HL-60 (cell line): ENCODE results near the gene GSTA4.
"Not testable (repeated sequence)": the region's sequence is repeated elsewhere in the genome, so short reads cannot be mapped to it uniquely, and the experiment has no call there.

Experiments used
- GABPA ChIP-seq: IDR thresholded peaks from 2 replicates; pipeline ENCODE4 v1.6.1; 2012; ENCODE audit warnings: low read depth
- POLR2AphosphoS5 ChIP-seq: IDR thresholded peaks from 2 replicates; pipeline ENCODE4 v1.6.1; 2012; ENCODE audit warnings: low read depth
- SPI1 ChIP-seq: IDR thresholded peaks from 2 replicates; pipeline ENCODE4 v1.6.1; 2012; ENCODE audit warnings: low read depth, mild to moderate bottlenecking, borderline replicate concordance
- TF ChIP-seq, protein P1 (sequence below): IDR thresholded peaks from one replicate; pipeline ENCODE4 v1.5.1; 2011; ENCODE audit warnings: low read length, control low read depth, inconsistent platforms; ENCODE audit not compliant: insufficient read depth
- TF ChIP-seq, protein P2 (sequence below): IDR thresholded peaks from 2 replicates; pipeline ENCODE4 v1.6.1; 2012; ENCODE audit warnings: low read depth; ENCODE audit not compliant: insufficient replicate concordance

DNA sequence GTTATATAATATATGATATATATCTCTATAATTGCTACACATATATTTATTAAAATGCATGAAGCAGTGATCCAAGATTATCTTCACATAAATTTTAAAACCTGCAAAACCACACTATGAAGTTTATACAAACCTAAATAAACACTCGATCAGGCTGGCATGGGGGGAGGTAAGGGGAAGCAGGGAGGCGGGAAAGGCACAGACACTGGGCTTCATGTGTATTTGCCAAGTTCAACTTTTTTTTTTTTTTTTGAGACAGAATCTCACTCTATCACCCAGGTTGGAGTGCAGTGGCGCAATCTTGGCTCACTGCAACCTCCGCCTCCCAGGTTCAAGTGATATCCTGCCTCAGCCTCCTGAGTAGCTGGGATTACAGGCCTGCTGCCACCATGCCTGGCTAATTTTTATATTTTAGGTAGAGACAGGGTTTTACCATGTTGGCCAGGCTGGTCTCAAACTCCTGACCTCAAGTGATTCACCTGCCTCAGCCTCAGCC lies 13.2 kb upstream of the GSTA4 start:
- TF ChIP-seq, protein P1, sequence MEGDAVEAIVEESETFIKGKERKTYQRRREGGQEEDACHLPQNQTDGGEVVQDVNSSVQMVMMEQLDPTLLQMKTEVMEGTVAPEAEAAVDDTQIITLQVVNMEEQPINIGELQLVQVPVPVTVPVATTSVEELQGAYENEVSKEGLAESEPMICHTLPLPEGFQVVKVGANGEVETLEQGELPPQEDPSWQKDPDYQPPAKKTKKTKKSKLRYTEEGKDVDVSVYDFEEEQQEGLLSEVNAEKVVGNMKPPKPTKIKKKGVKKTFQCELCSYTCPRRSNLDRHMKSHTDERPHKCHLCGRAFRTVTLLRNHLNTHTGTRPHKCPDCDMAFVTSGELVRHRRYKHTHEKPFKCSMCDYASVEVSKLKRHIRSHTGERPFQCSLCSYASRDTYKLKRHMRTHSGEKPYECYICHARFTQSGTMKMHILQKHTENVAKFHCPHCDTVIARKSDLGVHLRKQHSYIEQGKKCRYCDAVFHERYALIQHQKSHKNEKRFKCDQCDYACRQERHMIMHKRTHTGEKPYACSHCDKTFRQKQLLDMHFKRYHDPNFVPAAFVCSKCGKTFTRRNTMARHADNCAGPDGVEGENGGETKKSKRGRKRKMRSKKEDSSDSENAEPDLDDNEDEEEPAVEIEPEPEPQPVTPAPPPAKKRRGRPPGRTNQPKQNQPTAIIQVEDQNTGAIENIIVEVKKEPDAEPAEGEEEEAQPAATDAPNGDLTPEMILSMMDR = not testable (repeated sequence)
- TF ChIP-seq, protein P2, sequence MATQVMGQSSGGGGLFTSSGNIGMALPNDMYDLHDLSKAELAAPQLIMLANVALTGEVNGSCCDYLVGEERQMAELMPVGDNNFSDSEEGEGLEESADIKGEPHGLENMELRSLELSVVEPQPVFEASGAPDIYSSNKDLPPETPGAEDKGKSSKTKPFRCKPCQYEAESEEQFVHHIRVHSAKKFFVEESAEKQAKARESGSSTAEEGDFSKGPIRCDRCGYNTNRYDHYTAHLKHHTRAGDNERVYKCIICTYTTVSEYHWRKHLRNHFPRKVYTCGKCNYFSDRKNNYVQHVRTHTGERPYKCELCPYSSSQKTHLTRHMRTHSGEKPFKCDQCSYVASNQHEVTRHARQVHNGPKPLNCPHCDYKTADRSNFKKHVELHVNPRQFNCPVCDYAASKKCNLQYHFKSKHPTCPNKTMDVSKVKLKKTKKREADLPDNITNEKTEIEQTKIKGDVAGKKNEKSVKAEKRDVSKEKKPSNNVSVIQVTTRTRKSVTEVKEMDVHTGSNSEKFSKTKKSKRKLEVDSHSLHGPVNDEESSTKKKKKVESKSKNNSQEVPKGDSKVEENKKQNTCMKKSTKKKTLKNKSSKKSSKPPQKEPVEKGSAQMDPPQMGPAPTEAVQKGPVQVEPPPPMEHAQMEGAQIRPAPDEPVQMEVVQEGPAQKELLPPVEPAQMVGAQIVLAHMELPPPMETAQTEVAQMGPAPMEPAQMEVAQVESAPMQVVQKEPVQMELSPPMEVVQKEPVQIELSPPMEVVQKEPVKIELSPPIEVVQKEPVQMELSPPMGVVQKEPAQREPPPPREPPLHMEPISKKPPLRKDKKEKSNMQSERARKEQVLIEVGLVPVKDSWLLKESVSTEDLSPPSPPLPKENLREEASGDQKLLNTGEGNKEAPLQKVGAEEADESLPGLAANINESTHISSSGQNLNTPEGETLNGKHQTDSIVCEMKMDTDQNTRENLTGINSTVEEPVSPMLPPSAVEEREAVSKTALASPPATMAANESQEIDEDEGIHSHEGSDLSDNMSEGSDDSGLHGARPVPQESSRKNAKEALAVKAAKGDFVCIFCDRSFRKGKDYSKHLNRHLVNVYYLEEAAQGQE = not testable (repeated sequence)
- TF ChIP-seq POLR2AphosphoS5, GABPA, SPI1: not testable (repeated sequence)
